K562 (cell line): ENCODE data around the gene LIMS2.

Source experiments
- ATF1 ChIP-seq, 2 experiments: fragments of 450-650 bp in 1 of 2; IDR thresholded peaks; 2 replicates each; pipeline ENCODE4 v1.6.1; 2016; ENCODE audit warnings: missing compliant biosample characterization in 1 of 2, missing genetic modification characterization in 1 of 2
- EZH2 ChIP-seq: IDR thresholded peaks from 2 replicates; pipeline ENCODE4 v1.6.1; 2012; ENCODE audit warnings: low read depth, mild to moderate bottlenecking, inconsistent platforms, low read length, borderline replicate concordance
- FOSL1 ChIP-seq: fragments of 200-800 bp; sonication (Bioruptor generic); conservative IDR thresholded peaks from 2 replicates; pipeline ENCODE4 v1.6.1; 2016; ENCODE audit warnings: missing genetic modification characterization, missing compliant biosample characterization
- TFE3 ChIP-seq: fragments of 450-650 bp; formaldehyde crosslinking; IDR thresholded peaks from 2 replicates; pipeline ENCODE4 v1.4.0; 2020; ENCODE audit warnings: mild to moderate bottlenecking, mixed read lengths
- ZNF274 ChIP-seq: IDR thresholded peaks from 2 replicates; pipeline ENCODE4 v1.6.1; 2011; ENCODE audit warnings: low read depth, mild to moderate bottlenecking, low read length, moderate library complexity, borderline replicate concordance

GRCh38 chr2:127721978-127722355 is 46.6 kb upstream of the LIMS2 start:
- TF ChIP-seq EZH2 (no peak), ZNF274 (no peak), TFE3 (CRISPR knock-in tag) (no peak), ATF1 (CRISPR knock-in tag; IDR thresholded peaks at IDR 0.05) (no peak), ATF1 (tag; IDR thresholded peaks at IDR 0.05) (no peak), FOSL1 (tag) (no peak)
